ENCODE results near the gene NPHP4.

- TF ChIP-seq CTCF (IDR thresholded peaks at IDR 0.05): no peak
- no peak for TF ChIP-seq EP300 (IDR thresholded peaks at IDR 0.05; ENCODE audit: low read depth)
- TF ChIP-seq POLR2A (IDR thresholded peaks at IDR 0.05): no peak
- TF ChIP-seq POLR2AphosphoS5 (IDR thresholded peaks at IDR 0.05): no peak
Observed at GRCh38 chr1:5892329-5892728, 99.9 kb downstream of the NPHP4 start.

Data from transverse colon (tissue), 4 donors.